Measurements from ENCODE around the gene RDH5.

GRCh38 chr12:55762646-55763045 lies 42.5 kb downstream of the RDH5 start:
- TF ChIP-seq POLR2A (IDR thresholded peaks at IDR 0.05) (no peak), CTCF (IDR thresholded peaks at IDR 0.05) (no peak)
